Activated naive CD8-positive, alpha-beta T cell treated with anti-CD3 and anti-CD28 coated beads, Interleukin-2, amount 50 U/mL, for 24 hours (primary cell): ENCODE data around the gene ENPP5.
"Not testable (repeated sequence)": the region's sequence is repeated elsewhere in the genome, so short reads cannot be mapped to it uniquely, and the experiment has no call there.

Source experiments
- ATAC-seq: fragments of 150-1000 bp; cut with Tn5 transposase; one replicate; pipeline ENCODE4 v1.10.0; 2021
- DNase-seq: peaks from one replicate; pipeline ENCODE4 v3.0.0; 2021
- H3K27ac Mint-ChIP-seq: one replicate; pipeline ENCODE4 v1.8.0; 2021; ENCODE audit warnings: mild to moderate bottlenecking, mixed read lengths
- H3K27me3 Mint-ChIP-seq: one replicate; pipeline ENCODE4 v1.8.0; 2021; ENCODE audit warnings: mixed read lengths
- H3K36me3 Mint-ChIP-seq: one replicate; pipeline ENCODE4 v1.8.0; 2021; ENCODE audit warnings: low read depth, mixed read lengths
- H3K4me1 Mint-ChIP-seq: one replicate; pipeline ENCODE4 v1.8.0; 2021; ENCODE audit warnings: mixed read lengths
- H3K4me3 Mint-ChIP-seq: one replicate; pipeline ENCODE4 v1.8.0; 2021; ENCODE audit warnings: mild to moderate bottlenecking, moderate library complexity, mixed read lengths
- H3K9me3 Mint-ChIP-seq: one replicate; pipeline ENCODE4 v1.8.0; 2021; ENCODE audit warnings: mixed read lengths

The ENPP5 gene

GRCh38 chr6:46137387-46137786 lies 33.4 kb downstream of the ENPP5 start:
- Mint-ChIP-seq H3K36me3 (peaks cover 2% of the 10 kb centered on the region), H3K4me3 (no peak overlapping the region), H3K4me1 (peaks cover 34% of the 10 kb centered on the region), H3K27me3 (no peaks in the 10 kb centered on the region), H3K27ac (no peak overlapping the region), H3K9me3 (no peaks in the 10 kb centered on the region)
- DNase-seq (no peak), ATAC-seq (no peak)

- Mint-ChIP-seq H3K4me1 (peaks cover 36% of the 10 kb centered on the region), H3K4me3 (no peak overlapping the region), H3K27ac (no peak overlapping the region), H3K36me3 (peaks cover 2% of the 10 kb centered on the region), H3K9me3 (no peaks in the 10 kb centered on the region), H3K27me3 (no peaks in the 10 kb centered on the region)
- ATAC-seq, result no peak
- DNase-seq, result no peak
Observed at GRCh38 chr6:46136831-46137230, 33.9 kb downstream of the ENPP5 start.

- no peaks in the 10 kb centered on the region for H3K9me3 Mint-ChIP-seq
- no peaks in the 10 kb centered on the region for H3K27me3 Mint-ChIP-seq
- no peak for ATAC-seq
- no peak for DNase-seq
- no peak overlapping the region for H3K27ac Mint-ChIP-seq
- H3K4me1 Mint-ChIP-seq, result peaks cover 45% of the 10 kb centered on the region
- H3K36me3 Mint-ChIP-seq, result peaks cover 4% of the 10 kb centered on the region
- no peak overlapping the region for H3K4me3 Mint-ChIP-seq
Observed at GRCh38 chr6:46135176-46135575, 35.6 kb downstream of the ENPP5 start.

- Mint-ChIP-seq H3K27ac (no peak overlapping the region), H3K27me3 (no peaks in the 10 kb centered on the region), H3K9me3 (no peaks in the 10 kb centered on the region), H3K4me3 (no peak overlapping the region), H3K36me3 (peaks cover 4% of the 10 kb centered on the region), H3K4me1 (peaks cover 51% of the 10 kb centered on the region)
- DNase-seq (no peak), ATAC-seq (no peak)
Observed at GRCh38 chr6:46134216-46134615, 36.6 kb downstream of the ENPP5 start.

- peak overlapping the region; percentile 17 for H3K4me3 Mint-ChIP-seq
- not testable (repeated sequence) for H3K9me3 Mint-ChIP-seq, ATAC-seq, DNase-seq, H3K27ac Mint-ChIP-seq, H3K36me3 Mint-ChIP-seq, H3K27me3 Mint-ChIP-seq
- peaks cover 53% of the 10 kb centered on the region for H3K4me1 Mint-ChIP-seq
Observed at GRCh38 chr6:46131291-46131690, 39.5 kb downstream of the ENPP5 start.

- DNase-seq, result no peak
- Mint-ChIP-seq H3K4me3 (peak overlapping the region; percentile 96), H3K9me3 (no peaks in the 10 kb centered on the region), H3K27me3 (no peaks in the 10 kb centered on the region), H3K36me3 (peaks cover 4% of the 10 kb centered on the region), H3K4me1 (peaks cover 54% of the 10 kb centered on the region), H3K27ac (peak overlapping the region; percentile 82)
- ATAC-seq, result no peak
Observed at GRCh38 chr6:46130666-46131065, 40.1 kb downstream of the ENPP5 start.

- no peaks in the 10 kb centered on the region for H3K9me3 Mint-ChIP-seq
- DNase-seq (peak; percentile 85), ATAC-seq (peak; percentile 100)
- H3K27me3 Mint-ChIP-seq, result no peaks in the 10 kb centered on the region
- H3K4me3 Mint-ChIP-seq, result peak within 1 kb of the TSS; percentile 96
- peaks cover 4% of the 10 kb centered on the region for H3K36me3 Mint-ChIP-seq
- peaks cover 47% of the 10 kb centered on the region for H3K4me1 Mint-ChIP-seq
- H3K27ac Mint-ChIP-seq, result peak within 1 kb of the TSS; percentile 82
Observed at GRCh38 chr6:46129629-46130511, 40.9 kb downstream of the ENPP5 start, which contains the start of gene ENPP4. Gene ENPP4 (plus strand): TSS chr6:46129989. CDS start chr6:46139584, 9,595 bp downstream.

- Mint-ChIP-seq H3K27ac (peak overlapping the region; percentile 82), H3K9me3 (no peaks in the 10 kb centered on the region), H3K4me1 (peaks cover 45% of the 10 kb centered on the region), H3K4me3 (peak overlapping the region; percentile 96), H3K27me3 (no peaks in the 10 kb centered on the region), H3K36me3 (peaks cover 4% of the 10 kb centered on the region)
- ATAC-seq (peak; percentile 5), DNase-seq (no peak)
Observed at GRCh38 chr6:46129291-46129628, 41.5 kb downstream of the ENPP5 start.

GRCh38 chr6:46128476-46128875 lies 42.3 kb downstream of the ENPP5 start:
- Mint-ChIP-seq H3K9me3 (no peaks in the 10 kb centered on the region), H3K27ac (no peak overlapping the region), H3K4me3 (peak overlapping the region; percentile 96), H3K4me1 (peaks cover 43% of the 10 kb centered on the region), H3K27me3 (no peaks in the 10 kb centered on the region), H3K36me3 (peaks cover 2% of the 10 kb centered on the region)
- ATAC-seq, result no peak
- no peak for DNase-seq

- Mint-ChIP-seq H3K9me3 (peaks cover 18% of the 10 kb centered on the region), H3K4me1 (peaks cover 16% of the 10 kb centered on the region), H3K36me3 (peaks cover 34% of the 10 kb centered on the region)
- H3K27me3 Mint-ChIP-seq, H3K27ac Mint-ChIP-seq, H3K4me3 Mint-ChIP-seq, ATAC-seq, DNase-seq: not testable (repeated sequence)
Observed at GRCh38 chr6:46119679-46120078, 51.1 kb downstream of the ENPP5 start.

GRCh38 chr6:46118836-46119235 lies 51.9 kb downstream of the ENPP5 start:
- ATAC-seq (no peak), DNase-seq (no peak)
- Mint-ChIP-seq H3K9me3 (peaks cover 18% of the 10 kb centered on the region), H3K36me3 (peaks cover 34% of the 10 kb centered on the region), H3K4me3 (no peak overlapping the region), H3K27me3 (no peaks in the 10 kb centered on the region), H3K4me1 (peaks cover 16% of the 10 kb centered on the region), H3K27ac (no peak overlapping the region)

GRCh38 chr6:46118157-46118556 lies 52.6 kb downstream of the ENPP5 start:
- H3K36me3 Mint-ChIP-seq, result peaks cover 36% of the 10 kb centered on the region
- peak overlapping the region; percentile 33 for H3K27ac Mint-ChIP-seq
- no peak overlapping the region for H3K4me3 Mint-ChIP-seq
- no peak for ATAC-seq
- DNase-seq, result no peak
- no peaks in the 10 kb centered on the region for H3K27me3 Mint-ChIP-seq
- peaks cover 18% of the 10 kb centered on the region for H3K9me3 Mint-ChIP-seq
- peaks cover 16% of the 10 kb centered on the region for H3K4me1 Mint-ChIP-seq

GRCh38 chr6:46116289-46116688 lies 54.5 kb downstream of the ENPP5 start:
- DNase-seq (no peak), ATAC-seq (no peak)
- peaks cover 11% of the 10 kb centered on the region for H3K4me1 Mint-ChIP-seq
- no peaks in the 10 kb centered on the region for H3K27me3 Mint-ChIP-seq
- no peak overlapping the region for H3K27ac Mint-ChIP-seq
- peaks cover 38% of the 10 kb centered on the region for H3K36me3 Mint-ChIP-seq
- peaks cover 19% of the 10 kb centered on the region for H3K9me3 Mint-ChIP-seq
- H3K4me3 Mint-ChIP-seq, result no peak overlapping the region

GRCh38 chr6:46115634-46116033 lies 55.1 kb downstream of the ENPP5 start:
- DNase-seq (no peak), ATAC-seq (no peak)
- Mint-ChIP-seq H3K27me3 (no peaks in the 10 kb centered on the region), H3K4me1 (peaks cover 8% of the 10 kb centered on the region), H3K27ac (no peak overlapping the region), H3K4me3 (no peak overlapping the region), H3K9me3 (peaks cover 17% of the 10 kb centered on the region), H3K36me3 (peaks cover 33% of the 10 kb centered on the region)

- Mint-ChIP-seq H3K4me1 (no peaks in the 10 kb centered on the region), H3K36me3 (peaks cover 23% of the 10 kb centered on the region), H3K9me3 (peaks cover 14% of the 10 kb centered on the region), H3K27ac (no peak overlapping the region), H3K27me3 (no peaks in the 10 kb centered on the region), H3K4me3 (no peak overlapping the region)
- DNase-seq, result no peak
- no peak for ATAC-seq
Observed at GRCh38 chr6:46113370-46113769, 57.4 kb downstream of the ENPP5 start.
